C4-2B (cell line): ENCODE measurements around the gene TMEM134.

Source experiments
- ZFX ChIP-seq: fragments of 450-650 bp; IDR thresholded peaks from 2 replicates; pipeline ENCODE4 v1.6.1; 2017
- TF ChIP-seq, protein P1 (sequence below): fragments of 450-650 bp; conservative IDR thresholded peaks from 2 replicates; pipeline ENCODE4 v1.5.1; 2017; ENCODE audit warnings: mild to moderate bottlenecking

- TF ChIP-seq, protein P1, sequence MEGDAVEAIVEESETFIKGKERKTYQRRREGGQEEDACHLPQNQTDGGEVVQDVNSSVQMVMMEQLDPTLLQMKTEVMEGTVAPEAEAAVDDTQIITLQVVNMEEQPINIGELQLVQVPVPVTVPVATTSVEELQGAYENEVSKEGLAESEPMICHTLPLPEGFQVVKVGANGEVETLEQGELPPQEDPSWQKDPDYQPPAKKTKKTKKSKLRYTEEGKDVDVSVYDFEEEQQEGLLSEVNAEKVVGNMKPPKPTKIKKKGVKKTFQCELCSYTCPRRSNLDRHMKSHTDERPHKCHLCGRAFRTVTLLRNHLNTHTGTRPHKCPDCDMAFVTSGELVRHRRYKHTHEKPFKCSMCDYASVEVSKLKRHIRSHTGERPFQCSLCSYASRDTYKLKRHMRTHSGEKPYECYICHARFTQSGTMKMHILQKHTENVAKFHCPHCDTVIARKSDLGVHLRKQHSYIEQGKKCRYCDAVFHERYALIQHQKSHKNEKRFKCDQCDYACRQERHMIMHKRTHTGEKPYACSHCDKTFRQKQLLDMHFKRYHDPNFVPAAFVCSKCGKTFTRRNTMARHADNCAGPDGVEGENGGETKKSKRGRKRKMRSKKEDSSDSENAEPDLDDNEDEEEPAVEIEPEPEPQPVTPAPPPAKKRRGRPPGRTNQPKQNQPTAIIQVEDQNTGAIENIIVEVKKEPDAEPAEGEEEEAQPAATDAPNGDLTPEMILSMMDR = no peak
- peak; percentile 93 for TF ChIP-seq ZFX
Observed at GRCh38 chr11:67420646-67421429, 48.2 kb downstream of the TMEM134 start.
